Right ventricle myocardium superior (tissue), 1 donor: ENCODE measurements around the gene NOS1AP. TPM values are rescaled to one million over a fixed set of nuclear protein-coding genes. Genes with fewer than 3 reads are reported as not detected.
"Not testable (repeated sequence)": the region's sequence is repeated elsewhere in the genome, so short reads cannot be mapped to it uniquely, and the experiment has no call there.

ENCODE experiments used
- ATAC-seq: fragments of 200-7000 bp; cut with Tn5 transposase; one replicate; pipeline ENCODE4 v1.9.1; 2020; ENCODE audit warnings: mild to moderate bottlenecking; ENCODE audit not compliant: poor library complexity
- DNase-seq: peaks from one replicate; pipeline ENCODE4 v3.0.0-alpha.2; 2020
- intact Hi-C: fragments of 100-400 bp; cut with DNase I; formaldehyde crosslinking; loops from one replicate; pipeline ENCODE4 v1.11.2; 2022
- total RNA-seq: library from RNA; stranded (reverse); fragmentation: NEBNext Ultra II Directional; extraction: Animal tissue kit (Norgen Biotek cat#: 25700); gene quantifications from one replicate; pipeline ENCODE4 v1.2.1, GENCODE V29; 2021
- donor health status: DM: no; HTN: yes; CAD: no; lungs with severe emphysema.

NOS1AP gene
- total RNA-seq, 1 donor from 2014 or later, result 4.6 TPM

DNA sequence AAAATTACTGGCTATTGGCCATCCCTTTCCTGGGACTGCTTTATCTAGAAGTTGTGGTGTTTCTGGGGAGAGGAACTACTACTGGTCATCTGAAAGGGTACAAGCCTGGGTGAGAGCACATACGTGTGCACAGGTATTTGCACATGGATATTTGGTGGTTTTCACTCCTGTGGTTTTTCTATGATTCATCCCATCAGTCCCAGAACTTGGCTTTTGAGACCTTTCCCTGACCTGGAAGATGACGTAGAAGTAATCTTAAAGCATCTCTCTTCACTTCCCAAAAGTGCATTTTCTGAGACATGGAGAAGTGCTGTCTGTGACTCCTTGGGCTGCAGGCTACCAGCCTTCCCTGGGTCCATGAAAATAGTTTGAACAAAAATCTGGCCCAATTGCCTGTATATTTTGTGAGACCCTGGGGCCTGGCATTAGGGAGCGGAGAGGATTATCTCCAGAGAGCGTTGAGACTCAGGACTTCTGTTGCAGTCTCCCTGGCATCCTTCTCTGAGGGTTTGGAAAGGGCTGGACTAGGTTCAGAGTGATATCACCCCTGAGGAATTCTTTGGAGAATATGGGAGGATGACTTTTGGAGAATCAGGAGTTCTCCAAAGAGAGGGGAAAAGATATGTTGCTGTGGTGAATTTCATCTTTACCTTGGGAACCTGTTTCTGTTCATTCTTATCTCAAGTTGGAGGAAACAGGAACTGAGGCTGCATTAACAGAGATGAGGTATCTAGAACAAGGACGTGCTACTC is 130.8 kb downstream of the NOS1AP start:
- ATAC-seq (no peak), DNase-seq (no peak)
- intact Hi-C loops, result no loop called here

DNA sequence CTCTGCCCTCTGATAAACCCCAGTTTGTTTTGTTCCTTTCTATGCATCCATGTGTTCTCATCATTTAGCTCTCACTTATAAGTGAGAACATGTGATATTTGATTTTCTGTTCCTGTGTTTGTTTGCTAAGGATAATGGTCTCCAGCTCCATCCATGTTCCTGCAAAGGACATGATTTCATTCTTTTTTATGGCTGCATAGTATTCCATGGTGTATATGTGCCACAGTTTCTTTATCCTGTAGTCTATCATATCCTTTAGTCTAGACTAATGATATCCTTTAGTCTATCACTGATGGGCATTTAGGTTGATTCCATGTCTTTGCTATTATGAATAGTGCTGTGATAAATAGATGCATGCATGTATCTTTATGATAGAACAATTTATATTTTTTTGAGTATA is 131.6 kb downstream of the NOS1AP start:
- intact Hi-C loops, ATAC-seq, DNase-seq: not testable (repeated sequence)

DNA sequence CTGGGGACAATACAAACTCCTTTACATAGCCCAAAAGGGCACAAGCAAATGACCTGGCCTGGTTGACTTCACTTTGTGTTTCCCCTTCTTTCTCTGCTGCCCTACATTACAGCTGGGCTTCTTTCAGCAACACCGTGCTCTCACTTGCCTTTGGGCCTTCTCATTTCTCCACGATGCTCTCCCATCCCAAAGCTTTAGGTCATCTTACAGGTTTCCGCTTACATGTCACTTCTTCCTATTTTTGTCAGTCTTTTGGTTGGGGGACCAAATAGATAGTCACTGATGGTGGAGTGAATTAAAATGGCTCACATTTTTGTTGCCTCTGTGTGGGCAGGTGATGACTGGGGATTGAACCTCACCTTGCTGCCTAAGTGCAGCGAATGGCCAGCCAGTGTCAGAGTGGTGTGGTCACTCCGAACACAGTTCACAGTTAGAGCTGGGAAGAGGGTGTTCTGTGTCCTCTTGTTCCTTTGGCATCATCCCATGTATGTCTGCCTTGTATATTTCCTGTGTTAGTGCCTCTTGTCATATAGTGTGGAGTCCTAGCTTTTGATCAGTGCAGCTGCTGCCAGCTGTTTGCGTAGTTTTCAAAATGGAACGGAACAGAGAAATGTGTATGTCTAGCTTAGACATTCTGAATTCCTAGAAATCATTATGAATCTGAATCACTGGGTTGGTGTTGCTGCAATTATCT is 134.8 kb downstream of the NOS1AP start:
- no peak for ATAC-seq
- no peak for DNase-seq
- intact Hi-C loops, result no loop called here

DNA sequence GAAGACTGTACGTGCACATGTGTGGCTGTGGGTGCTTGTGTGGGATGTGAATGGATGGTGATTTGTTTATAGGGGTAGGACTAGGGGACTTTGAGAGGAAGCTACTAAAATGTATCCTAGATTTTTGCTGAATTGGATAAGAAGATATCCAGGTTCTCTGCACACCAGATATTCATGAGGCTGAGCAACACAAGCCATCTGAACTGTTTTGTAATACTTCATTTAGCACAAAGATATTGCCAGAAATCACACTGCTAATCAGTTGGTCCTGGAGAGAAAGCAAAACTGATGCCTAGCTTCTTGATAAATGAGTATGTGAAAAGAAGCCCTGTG is 135.3 kb downstream of the NOS1AP start:
- ATAC-seq (no peak), DNase-seq (no peak)
- intact Hi-C loops, result no loop called here

DNA sequence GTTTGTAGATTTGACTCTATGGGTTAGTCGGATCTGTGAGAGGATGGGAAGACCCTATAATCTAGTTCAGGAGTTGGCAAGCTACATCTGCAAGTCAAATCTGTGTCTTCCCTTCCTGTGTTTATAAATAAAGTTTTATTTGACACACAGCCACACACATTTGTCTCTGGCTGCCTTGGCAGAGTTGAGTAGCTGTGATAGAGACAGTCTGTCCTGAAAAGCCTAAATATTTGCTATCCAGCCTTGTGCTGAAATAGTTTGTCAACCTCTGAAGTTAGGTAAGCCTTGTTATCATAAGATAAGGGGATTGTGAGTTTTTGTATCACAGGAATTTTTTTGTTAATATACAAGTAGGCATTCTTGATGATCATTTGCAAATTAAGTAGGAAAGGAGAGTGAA is 136.8 kb downstream of the NOS1AP start:
- intact Hi-C loops, result no loop called here
- no peak for ATAC-seq
- DNase-seq, result no peak

DNA sequence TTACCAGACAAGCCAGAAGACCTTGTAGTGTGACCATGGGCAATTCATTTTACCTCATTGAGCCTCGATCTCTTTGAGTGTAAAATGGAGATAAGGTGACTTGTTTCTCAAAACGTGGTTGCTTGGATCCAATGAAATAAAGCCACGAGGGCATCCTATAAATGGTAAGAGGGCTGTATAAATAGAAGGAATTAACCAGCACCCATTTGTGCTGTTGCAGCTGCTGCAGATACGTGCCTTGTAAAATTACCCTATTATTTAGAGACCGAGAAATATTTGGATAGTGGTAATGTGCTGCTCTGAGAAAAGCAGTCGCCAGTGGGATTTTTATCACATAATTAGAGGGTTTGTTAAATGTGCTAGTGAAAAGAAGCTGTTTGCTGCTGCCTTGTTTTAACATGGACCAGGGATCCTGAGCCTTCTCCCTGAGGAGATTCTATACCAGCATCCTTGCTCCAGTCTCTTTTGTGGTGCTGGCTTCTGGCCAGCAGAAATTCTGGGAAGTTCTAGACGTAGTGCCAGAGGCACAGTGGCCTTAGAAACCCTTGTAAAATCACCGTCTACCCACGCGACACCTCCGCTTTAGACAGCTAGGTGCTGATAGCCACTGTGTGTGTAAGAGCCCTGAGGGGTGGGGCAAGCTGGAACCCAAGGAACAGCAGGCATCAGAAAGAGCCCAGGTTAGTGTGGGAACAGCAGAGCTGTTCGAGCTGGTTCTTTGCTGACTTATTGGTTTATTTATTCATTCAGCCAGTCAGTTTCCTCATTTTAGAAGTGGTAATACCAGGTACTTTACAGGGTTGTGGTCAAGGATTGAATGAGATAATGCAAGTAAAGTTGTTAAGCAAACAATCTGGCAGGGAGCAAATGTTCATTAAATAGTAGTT is 137.5 kb downstream of the NOS1AP start:
- no peak for DNase-seq
- peak; percentile 84 for ATAC-seq
- intact Hi-C loops, result no loop called here

DNA sequence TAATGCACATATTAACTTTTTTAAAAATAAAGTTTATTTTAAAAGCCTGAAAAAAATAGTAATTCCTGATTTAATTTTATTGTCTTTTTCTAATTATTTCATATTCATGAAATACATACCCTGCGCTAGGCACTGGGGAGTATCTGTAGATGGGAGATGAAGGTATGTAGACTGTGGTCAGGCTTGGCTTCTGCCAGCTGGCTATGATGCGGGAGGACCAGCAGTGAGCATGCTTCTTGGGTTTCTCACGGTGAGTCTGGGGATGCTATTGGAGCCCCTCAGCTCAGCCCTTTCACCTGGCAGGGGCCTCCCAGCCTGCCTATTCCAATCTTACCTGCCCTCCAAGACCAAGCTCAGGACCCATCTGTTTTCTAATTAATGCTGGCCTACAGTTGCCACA is 138.4 kb downstream of the NOS1AP start:
- intact Hi-C loops, result no loop called here
- no peak for ATAC-seq
- no peak for DNase-seq

DNA sequence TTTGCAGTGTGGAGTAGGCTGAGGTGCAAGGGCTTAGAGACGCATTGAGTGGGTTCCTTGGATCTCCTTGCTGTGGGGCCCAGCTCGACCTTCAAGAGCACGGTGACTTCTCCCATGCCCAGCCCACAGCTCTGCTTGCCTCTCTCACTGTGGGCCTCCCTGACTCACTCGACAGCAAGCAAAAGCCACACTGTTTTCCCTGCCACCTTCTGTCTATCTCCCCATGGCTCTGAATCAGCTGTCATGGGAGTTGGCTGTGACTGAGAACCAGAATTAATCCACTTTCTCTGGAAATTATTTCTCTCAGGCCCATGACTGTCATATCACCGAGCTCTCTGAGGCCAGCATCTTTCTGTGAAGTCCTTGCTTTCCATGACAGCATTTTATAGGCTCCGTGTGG is 140.7 kb downstream of the NOS1AP start:
- intact Hi-C loops, result no loop called here

DNA sequence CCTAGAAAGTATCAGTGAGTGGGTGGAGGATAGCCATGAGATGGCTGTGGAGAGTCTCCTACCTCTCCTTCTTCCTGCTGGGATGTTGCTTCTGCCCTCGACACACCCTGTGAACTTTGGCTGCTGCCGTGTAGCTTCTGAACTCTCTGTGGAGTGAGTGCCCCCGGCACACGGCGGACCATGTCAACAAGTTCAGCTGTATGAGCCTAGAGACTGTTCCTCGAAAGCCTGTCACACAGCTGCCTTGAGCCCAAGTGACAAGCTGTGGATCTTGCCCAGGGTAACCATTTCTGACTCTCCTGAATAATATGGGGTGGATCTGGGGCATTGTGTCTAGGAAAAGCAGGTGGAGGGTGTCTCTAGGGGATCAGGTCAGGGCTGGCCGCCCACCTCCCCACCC is 143.2 kb downstream of the NOS1AP start:
- intact Hi-C loops, result no loop called here
- DNase-seq (peak; percentile 47), ATAC-seq (peak; percentile 93)

More for the DNA sequence above, 140.7 kb downstream of the NOS1AP start:
- DNase-seq, result no peak
- no peak for ATAC-seq

DNA sequence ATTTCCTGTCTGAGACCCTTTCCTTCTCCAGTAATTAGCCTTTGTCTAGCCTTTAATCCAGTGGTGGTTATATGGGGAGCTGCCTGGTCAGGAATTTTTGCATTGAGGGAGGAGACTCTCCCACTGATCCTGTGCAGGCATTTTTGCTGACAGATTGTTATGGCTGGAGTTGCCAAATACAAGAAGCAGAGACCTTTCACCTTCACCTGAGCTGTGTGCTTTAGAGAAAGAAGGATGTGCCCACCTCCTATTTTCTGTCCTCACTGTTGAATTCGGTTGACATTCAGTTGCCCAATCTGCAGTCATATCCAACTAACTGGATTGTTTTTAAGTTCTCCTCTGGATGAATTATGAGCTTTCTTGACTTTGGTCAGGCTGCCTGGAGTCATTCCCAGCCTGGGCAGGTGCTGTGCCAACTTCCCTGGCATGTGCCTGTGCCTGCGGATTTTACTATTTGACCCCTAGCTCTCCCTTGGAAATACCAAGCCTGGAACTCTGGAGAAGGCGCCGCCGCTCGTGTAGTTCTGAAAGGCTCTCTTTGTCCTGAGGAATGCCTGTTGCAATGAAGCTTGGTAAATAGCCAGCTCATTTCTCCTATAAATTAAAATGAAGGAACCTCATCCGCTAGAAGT is 143.9 kb downstream of the NOS1AP start:
- DNase-seq (peak; percentile 67), ATAC-seq (peak; percentile 90)
- intact Hi-C loops, result no loop called here

DNA sequence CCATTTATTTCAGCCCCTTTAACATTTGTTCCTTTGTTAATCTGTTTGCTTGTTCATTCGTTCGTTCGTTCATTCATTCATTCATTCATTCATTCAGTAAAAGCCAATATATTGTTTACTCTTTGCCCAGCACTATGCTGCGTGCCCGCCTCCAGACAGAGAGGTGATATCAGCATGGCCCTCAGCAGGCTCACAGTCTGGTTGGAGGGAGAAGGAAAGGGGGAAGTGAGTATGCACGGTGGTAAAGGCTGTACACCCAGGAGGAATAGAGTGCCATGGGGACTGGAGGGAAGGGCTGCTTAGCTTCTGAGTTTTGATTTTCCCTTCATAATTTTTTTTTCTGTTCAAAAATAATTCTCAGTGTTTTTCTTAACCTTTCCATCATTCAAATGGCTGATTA is 144.7 kb downstream of the NOS1AP start:
- ATAC-seq, result no peak
- no peak for DNase-seq
- intact Hi-C loops, result no loop called here

DNA sequence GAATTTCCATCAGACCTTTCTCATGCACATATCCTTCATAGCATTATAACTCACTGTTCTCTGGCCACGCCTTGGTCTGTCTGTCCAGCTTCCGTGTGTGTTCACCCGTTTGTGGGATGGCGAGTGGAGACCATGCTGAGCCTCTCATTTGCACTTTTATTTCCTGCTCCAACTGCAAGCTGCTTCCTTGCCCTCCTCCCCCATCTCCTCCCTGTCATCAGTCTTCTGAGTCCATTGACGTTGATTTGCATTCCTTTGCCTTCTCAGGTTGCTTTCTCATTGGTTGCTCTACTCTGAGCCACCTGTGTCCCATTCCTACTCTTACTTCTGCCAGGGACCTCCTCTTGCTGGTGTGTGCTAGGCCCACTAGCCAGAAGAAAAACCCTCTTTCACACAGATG is 146.4 kb downstream of the NOS1AP start:
- intact Hi-C loops, result no loop called here
- ATAC-seq, result no peak
- DNase-seq, result no peak

DNA sequence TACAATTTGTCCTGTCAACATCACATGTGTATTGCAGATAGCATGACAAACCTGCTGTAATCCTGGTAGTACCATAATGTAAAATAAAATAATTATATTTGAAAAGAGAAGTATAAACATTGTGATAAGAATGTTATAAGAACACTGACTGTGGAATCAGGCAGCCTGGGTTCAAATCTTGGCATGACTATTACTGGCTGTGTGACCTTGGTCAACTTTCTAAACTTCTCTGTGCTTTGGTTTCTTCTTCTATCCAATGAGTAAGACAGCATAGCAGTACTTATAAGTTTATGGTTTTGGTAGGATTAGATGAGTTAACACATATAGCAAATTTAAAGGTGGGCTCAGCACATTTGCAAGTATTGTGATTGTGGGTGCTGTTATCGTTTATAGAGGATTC is 147.1 kb downstream of the NOS1AP start:
- DNase-seq, result no peak
- intact Hi-C loops, result no loop called here
- no peak for ATAC-seq

DNA sequence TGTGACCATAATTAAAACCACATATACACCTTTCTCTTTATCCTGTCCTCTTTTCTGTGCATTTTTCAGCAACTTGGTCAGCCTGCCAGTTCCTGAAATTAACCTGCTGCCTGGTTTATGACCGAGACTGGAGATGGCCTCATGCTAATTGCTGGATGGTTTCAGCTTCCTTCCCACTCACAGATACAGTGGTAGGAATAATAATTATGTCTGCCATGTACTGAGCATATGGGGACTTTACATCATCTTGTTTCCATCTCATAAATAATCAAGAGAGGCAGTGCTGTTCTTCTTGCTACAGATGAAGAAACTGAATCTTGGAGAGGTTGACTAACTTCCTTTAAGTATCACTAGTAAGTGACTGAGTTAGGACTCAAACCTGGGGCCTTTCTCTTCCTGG is 148.2 kb downstream of the NOS1AP start:
- ATAC-seq, result no peak
- no peak for DNase-seq
- intact Hi-C loops, result no loop called here

DNA sequence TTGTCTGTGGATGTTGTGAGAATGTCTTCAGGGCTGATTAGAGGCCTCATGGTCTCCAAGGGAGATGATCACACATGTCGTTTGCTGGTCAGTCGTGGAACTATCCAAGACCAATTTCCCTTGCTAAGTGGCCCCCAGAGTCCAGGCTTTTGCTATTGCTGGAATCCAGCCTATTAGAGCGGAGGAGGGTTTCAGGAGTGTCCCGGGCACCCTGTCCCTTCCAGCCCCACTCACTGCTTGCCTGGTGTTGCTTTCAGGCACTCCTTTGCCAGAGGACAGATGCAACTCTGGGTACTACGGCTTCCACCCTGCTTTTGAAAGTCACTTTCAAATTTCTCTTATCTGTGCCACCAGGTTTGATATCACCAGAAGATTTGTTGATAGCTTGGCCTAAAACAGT is 149.1 kb downstream of the NOS1AP start:
- DNase-seq (no peak), ATAC-seq (no peak)
- intact Hi-C loops, result no loop called here

DNA sequence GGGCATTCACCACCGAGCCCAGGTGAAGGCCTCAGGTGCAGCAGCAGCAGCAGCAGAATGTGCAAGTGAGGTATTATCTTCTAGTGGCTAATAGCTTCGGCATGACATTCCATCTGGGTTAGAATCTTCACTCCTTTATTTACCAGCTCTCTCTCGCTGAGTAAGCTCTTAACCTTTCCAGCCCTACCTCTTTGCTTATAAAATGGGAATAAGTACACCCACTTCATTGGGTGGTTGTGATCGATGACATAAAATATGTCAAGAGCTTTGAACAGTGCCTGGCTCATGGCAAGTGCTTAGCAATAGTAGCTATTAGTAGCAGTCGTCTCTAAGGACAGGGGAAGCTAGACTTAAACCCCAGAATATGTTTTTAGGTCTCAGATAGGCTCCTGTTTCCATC is 149.5 kb downstream of the NOS1AP start:
- intact Hi-C loops, result no loop called here
- ATAC-seq, result no peak
- DNase-seq, result no peak

DNA sequence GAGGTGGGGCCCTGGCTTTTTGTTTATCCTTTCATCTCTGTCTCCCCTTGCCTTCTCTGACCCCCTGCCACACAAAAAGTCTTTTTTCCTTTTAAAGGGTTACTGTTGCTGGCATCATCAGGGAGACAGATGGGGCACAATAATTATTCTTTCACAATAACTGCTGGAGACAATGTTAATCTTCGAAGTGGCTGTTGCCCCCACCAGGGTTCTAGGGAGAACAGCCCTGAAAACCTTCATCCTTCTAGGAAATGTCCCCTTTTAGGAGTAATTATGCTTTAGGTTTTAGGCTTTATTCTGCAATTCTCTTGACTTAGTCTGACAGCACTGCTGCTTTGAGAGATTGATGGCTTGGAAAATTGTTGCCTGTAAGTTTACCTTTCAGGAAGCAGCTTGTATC is 150.0 kb downstream of the NOS1AP start:
- DNase-seq (no peak), ATAC-seq (no peak)
- intact Hi-C loops, result no loop called here

DNA sequence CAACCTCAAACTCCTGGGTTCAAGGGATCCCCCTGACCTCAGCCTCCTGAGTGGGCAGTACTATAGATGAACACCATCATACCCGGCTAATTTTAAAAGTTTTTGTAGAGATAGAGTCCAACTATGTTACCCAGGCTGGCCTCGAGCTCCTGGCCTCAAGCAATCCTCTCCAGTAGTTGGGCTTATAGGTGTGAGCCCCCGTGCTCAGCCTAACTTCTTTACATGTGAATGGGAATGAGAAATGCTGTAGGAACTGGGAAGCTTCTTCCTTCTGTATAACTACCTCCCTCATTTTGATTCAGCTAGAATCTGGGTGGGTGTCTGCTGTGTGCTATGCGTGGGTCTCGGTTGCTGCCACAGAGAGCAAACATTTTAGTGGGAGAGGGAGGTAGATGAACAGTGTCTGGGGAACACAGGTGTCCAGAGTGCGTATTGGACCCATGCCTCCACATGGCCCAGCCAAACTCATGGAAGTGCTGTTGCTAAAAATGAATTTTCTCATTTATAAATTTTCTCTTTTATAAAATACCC is 150.6 kb downstream of the NOS1AP start:
- ATAC-seq, result no peak
- DNase-seq, result no peak
- intact Hi-C loops, result no loop called here

DNA sequence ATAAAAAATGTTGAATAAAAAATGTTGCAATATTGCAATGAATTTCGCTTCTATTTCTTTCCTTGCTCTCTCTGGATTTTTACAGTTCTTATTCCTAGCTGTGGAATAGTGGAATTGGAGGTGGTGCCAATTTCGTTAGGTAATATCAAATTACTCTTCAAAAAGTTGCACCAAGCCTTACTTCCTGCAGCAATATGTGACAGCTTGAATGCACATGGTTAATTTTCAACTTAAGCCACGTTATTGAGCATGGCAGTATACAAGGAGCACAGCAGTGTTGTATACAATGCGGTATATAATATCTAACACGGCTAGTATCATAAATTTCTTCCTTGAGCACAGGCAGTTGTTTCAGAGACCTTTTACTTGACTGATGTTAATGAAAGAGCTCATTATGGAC is 152.5 kb downstream of the NOS1AP start:
- DNase-seq (no peak), ATAC-seq (no peak)
- intact Hi-C loops, result no loop called here
